ENCODE measurements around the gene ATP2B2.

The ATP2B2 gene

DNA sequence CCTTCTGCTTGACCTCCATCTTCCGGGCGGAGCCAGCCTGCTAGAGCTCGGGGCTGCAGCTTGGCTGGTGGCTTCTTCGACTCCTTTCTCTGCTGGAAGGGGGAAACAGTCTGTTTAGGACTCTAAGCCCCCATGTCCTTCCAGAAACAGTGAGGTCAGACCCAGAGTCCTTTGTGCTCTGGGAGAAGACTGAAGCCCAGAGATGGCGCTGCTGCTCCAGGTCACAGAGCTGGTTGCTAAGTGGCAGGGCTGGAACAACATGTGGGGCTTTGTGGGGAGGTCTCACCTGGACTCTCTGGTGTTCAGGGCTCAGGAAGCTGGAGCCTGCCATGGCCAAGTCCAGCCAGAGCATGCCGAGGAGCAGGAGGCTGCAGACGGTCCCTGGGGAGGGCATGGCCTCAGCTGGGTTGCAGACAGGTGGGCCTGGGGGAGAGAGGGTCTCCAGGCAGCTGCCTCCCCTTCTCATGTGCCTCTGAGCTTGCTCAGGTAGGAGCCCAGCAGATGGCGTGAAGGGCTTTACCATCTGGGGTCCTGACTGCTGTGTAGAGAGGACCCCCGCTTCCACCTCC is 215.5 kb downstream of the ATP2B2 start:
- no peak for DNase-seq

DNA sequence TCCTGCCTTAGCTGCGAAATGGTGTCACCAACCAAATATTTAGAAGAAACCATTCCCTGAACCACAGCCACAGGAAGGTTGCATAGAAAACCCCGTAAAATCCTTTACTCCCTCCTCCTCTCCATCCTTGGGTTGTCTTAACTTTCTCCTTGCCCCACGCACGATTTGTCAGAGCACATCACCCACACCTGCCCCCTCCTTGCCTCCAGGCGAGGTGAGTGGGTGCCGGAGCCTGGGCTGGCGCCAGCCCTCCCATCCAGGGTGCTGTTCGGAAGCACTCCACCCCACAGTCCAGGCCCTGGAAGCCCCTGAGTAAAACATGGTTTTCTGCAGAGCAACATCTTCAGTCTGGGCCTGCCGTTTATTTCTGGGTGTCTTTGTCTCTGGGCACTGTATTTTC is 216.3 kb downstream of the ATP2B2 start:
- DNase-seq, result no peak

DNA sequence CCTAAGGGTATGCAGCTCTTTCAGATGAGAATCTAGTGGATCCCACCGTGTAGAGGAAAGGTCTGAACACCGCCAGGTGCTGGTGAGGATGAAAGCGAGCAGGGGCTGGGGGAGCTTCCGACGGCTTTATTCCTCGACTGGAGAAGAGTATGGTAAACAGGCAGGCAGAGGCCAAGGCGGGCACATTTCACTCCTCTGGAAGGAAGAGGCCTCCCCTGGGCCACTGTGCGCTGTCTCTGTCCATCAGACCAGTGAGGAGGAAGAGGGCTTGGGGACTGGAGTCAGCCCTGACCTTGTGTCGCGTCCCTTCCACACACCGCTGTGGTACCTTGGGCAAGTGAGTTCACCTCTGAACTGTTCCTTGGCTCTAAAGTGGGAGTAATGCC is 216.8 kb downstream of the ATP2B2 start:
- DNase-seq, result no peak

DNA sequence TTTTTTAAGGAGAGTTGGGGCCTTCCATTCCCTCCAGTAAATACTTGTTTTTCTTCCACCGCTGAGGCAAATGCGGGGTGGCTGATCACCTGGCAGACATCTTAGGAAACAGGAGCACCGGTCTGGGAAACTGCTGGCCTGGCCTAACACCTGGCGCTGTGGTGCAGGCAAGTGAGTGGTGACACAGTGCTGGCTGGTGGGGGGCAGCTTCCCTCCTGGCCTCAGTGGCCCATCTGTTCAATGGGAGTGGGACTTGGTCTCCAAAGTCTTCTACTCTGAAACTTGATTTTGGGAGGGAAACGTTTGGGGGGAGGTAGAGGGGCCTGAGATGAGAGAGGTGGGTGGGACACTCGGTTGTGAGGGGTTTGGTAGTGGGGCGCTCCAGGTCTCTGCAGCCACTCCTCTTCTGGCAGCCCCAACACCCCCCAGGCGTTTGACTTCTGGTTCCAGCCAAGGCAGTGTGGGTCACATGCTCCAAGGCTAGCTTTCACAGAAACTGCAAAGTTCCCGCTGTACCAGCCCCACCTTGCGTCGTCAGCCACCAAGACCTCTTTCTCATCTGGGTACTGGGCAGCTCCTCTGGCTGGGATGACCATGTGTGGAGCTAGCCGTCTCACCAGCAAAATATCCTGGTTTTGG is 217.3 kb downstream of the ATP2B2 start:
- no peak for DNase-seq

DNA sequence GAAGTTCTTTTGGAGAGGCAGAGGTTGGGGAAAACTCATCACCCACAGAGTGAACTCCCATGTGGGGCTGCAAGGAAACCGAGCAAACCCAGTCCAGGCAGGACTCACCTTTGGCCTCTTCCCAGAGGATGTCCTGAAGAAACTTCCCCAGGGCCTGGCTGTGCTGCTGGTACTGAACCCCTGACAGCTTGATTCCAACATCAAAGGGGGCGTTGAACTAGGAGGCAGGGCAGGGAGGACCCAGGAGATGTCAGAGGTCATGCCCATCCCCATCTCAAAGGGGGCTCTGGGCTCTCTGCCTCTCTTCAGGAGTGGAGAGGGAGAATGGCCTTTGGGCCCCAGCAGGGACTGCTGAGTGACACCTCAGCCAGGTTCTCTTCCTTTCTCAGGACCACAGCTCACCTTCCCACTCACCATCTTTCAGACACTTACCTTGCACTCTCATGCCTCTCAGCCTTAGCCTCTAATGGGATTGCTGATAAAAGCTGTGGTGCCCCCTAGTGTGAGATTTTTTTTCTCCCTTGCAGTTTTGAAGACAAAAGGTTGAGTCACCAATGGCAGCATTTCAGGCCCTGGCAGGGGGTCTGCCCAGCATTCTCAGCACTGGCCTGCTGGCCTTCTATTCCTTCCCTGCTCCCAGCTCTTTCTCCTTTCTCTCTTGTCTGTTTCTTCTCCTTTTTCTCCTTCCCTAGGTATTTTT is 218.6 kb downstream of the ATP2B2 start:
- DNase-seq, result no peak

DNA sequence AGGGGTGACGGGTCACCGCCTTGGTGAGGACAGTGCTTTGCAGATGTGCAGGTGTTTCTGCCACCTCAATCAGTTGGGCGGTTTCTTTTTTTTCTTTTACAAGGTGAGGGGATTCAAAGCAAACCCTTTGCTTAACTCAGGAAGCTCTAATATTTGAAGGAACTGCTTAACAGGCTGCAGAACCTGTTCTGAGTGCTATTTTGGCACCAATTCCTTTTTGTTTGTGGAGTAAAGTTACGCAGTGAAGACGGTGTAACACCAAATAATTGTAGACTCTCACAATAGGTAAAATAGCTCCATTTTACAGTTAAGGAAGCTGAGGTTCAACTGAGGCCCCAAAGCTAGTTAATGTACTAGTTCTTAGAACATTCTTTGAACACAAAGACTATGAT is 219.3 kb downstream of the ATP2B2 start:
- DNase-seq, result no peak

DNA sequence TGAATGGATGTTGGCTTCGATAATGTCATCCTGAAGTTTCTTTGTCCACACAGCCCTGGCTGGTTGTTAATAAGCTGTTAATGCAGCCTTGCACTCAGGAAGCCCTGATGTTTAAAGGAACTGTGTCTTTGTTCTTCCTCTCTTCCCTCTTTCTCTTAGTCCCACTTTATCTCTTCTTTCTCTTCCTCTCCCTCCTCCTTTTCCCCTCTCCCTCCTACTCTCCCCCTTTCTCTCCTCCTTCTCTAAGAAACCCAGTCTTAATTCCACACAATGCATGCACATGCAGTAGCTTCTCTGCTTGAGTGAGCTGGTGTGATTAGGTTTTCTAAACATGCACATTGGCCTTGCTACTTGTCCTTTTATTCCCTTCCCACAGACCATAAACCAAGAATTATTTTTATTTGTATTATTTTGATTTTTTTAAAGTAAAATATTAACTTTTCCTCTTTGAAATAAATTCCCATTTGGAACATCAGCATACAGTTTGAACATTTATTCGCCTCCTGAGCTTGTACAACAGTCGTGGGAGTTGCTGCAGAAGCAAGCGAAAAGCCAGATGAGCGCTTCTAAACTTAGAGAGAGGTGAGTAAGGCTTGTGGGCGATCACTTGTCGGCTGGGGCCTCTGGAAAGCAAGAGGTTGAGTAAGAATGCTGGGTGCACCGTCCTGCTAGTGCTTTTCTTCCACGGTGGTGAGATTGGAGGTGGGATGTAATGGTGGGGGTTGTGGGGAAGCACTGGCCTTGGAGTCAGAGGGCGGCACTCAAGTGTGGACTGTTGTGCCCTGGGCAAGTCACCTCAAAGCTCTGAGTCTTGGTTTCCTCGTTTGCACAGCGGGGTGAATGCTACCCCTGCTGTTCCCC is 219.9 kb downstream of the ATP2B2 start:
- no peak for DNase-seq

DNA sequence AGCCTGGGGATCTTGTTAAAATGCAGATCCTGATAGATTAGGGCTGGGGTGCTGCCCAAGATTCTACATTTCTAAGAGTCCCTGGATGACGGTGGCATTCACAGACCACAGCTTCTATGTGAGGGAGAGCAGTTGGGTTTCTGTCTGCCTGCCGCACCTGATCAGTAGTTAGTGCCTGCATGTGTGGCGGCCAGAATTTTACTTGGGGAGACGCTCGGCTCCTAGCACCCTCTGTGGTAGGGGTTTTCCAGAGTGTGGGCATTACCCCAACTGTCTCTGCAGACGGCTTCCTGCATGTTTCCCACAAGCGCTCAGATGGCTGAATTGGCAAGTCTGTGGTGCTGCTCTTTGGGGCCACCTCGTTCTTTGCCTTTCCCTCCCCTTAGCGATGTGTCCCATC is 220.9 kb downstream of the ATP2B2 start:
- DNase-seq, result no peak

DNA sequence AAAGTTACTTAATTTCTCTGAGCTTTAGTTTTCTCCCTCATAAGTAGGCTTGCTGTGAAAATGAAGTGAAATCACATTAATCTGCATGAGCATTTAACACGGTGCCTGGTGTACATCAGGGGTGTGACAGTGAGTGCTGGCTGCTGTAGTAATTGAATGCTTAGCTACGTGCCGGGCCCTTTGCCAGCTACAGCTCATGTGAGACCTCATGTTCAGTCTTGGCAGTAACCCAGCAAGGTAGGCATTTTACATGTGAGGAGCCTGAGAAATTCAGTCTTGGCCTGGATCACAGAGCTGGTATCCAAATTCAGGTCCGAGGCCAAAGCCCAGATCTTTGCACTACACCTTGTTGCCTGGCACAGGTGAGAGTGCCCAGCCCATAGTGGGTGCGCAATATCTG is 221.7 kb downstream of the ATP2B2 start:
- DNase-seq, result no peak

DNA sequence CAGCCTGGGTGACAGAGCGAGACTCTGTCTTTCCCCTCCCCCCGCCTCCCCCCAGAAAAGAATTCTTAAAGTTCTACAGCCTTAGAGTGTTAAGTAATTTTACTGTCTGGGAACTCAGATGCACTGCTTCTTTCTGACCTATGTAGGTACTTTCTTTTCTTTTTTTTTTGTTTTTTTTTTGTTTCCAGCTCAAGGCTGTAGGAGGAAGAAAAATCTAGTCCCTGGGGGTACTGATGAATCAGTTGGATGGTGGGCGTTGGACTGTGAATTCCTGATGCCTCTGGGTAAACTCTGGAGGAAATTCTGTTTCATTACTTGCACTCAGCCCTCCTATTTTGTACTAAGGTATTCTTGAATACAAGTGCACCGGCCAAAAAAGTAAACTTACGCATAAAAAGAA is 223.4 kb downstream of the ATP2B2 start:
- DNase-seq, result no peak

DNA sequence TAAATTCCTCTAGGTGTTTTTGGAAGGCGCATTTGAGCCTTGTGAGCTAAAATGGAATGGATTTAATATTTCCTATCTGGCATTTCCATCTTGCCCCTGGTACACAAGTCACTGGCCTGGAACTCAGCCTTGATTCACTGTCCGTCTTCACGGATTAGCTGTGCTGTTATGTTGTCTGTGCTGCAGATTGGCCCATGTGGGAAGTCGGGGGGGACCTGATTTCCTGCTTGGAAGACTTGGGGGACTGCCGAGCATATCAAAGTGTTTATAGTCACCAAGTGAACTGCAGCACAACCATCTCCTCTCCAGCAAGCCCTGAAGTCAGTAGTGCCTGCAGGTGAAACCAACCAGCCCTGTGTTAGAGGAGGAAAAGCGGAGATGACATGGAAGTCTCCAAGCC is 224.8 kb downstream of the ATP2B2 start:
- no peak for DNase-seq

DNA sequence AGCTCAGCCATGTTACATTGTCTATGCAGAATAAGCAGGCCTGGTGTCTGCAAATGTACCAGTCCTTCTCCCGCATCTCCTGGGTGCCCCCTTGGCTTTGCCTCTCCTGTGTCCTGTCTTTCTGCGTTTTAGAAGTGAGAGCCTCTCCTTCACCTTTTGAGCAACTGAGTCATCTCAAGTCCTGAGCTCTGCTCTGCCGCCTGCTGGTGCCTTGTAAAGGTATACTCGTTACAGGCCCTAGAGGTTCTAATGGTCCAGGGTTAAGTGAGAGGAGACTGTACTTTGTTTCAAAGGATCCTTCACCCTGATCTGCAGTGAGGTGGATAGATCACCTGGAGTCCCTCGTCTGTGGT is 225.2 kb downstream of the ATP2B2 start:
- no peak for DNase-seq

DNA sequence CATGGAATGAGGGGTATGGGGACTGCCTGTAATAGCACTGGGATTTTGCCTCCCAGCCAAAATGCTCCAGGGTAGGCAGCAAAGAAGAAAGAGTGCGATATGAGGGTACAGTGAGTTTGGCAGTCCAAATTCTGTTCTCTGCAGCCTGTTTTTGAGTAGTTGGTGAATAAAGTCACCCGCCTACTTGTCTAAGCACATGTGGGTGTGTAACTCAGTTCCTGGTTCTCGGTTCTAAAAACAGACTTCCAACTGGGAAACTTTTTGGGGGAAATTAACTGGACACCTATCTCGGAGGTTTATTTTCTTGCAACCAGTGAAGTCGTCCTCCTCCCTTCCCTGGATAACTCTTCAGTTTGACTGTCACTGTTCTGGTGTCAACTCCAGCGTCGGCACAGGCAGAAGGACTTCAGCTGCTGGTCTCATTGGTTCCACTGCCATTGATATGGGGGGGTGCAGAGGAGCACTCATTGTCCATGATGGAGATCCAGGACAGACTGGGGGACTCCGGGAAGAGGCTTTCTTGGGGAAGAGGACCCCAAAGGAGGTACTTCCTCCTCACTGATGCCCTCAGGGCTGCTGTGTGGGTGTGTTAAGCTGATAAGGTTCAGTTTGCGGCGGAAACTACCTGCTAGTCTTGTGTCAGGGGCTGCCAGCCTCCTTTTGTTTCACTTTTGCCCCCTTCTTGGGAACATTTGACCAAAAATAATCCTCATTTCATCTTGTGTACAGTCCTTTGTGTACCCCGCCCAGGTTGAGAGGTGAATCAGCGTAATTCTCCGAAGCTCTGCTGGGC is 225.8 kb downstream of the ATP2B2 start:
- DNase-seq, result no peak

DNA sequence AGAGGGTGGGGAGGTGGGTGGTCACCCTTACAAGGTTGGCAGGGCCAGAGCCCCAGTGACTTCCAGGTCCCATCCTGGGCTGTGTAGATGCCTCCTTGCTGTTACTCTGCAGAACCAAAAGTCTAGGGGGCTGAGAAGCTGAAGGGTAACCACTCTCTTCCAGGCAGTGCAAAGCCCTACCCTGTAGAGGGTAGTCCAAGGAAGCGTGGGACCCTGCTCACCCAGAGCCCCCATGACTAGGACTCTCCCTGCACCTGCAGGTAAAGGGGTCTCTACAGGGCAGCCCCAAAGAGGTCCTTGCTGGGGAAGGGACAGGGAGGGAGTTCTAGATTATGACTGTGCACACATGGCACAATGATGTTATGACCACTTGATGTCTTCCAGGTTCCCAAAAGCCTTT is 226.9 kb downstream of the ATP2B2 start:
- no peak for DNase-seq

DNA sequence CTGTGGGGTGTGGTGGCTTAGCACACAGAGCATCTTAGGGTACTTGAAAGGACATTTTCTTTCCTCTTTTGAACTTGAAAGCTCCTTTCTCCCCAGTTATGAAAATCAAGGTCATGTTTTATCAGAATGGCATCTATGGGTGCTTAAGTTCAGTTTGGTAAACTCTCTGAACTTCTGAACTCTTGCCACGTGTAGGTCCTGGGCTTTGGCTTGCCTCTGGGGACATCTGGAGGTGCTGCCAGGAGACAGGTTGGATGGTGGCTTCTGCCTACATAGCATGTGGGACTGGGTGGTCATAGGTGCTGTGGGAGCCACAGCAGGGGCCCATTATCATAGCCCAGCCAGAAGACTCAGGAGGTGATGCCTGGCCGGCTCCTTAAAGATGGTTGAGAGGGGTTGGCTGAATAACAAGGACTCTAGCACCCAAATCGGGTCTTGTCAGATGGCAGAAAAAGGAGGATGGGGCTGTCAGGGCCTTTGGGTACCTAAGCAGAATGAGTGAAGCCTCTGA is 228.2 kb downstream of the ATP2B2 start:
- no peak for DNase-seq

DNA sequence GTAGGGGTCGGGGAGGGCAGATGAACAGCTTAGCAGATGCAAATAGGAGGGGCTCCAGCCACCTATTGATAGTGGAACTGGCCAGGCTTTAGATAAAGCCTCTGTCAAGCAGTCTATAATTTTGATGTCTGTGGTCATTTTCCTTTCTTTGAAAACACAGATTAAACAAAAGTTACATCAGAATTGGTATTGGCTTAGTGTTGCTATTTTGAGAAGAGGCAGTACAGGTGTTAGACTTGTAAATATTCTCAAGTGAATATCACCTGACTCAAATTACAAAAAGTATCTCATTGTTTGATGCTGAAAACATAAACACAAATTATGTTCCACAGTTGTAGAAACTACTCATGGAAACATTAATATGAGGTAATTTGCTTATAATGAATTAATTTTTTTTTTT is 230.8 kb downstream of the ATP2B2 start:
- no peak for DNase-seq
